CD4-positive, alpha-beta T cell (primary cell): ENCODE measurements around the gene PGM3. TPM values are rescaled to one million over a fixed set of nuclear protein-coding genes. Genes with fewer than 3 reads are reported as not detected.

Source experiments
- ATAC-seq: fragments of 200-7000 bp; cut with Tn5 transposase; one replicate; pipeline ENCODE4 v1.10.0; 2022; ENCODE audit warnings: mild to moderate bottlenecking; ENCODE audit not compliant: poor library complexity
- CTCF ChIA-PET: fragments of 350-600 bp; sonication (Branson Sonifier 250); formaldehyde crosslinking; loops from one replicate; lab custom pipeline; 2021; ENCODE audit warnings: antibody characterized with exemption, inconsistent platforms; lab: Charles Lee
- POLR2A ChIA-PET: fragments of 350-600 bp; sonication (Branson Sonifier 250); formaldehyde crosslinking; loops from one replicate; lab custom pipeline; 2021; ENCODE audit warnings: antibody characterized with exemption, inconsistent platforms; lab: Charles Lee
- DNase-seq, 14 experiments: peaks; one replicate each; pipeline ENCODE4 v3.0.0-alpha.2; 2013 to 2020; ENCODE audit warnings: mixed read lengths in 2 of 14
- H3K27ac ChIP-seq, 2 donors: one replicate each; pipeline versions ENCODE4 v1.5.1 to v1.7.0; 2013; ENCODE audit warnings: low read length in 2 of 2, low read depth in 1 of 2, mild to moderate bottlenecking in 1 of 2
- H3K27me3 ChIP-seq, 2 experiments: 1 replicate in 1 of 2; 2 replicates in 1 of 2; pipeline versions ENCODE4 v1.6.1 to v1.7.0; 2013; ENCODE audit warnings: low read length in 2 of 2, control low read depth in 1 of 2, mild to moderate bottlenecking in 1 of 2, moderate library complexity in 1 of 2; ENCODE audit not compliant: insufficient read depth in 2 of 2, control insufficient read depth in 1 of 2
- H3K36me3 ChIP-seq: one replicate; pipeline ENCODE4 v1.6.1; 2013; ENCODE audit warnings: low read length, control low read depth; ENCODE audit not compliant: insufficient read depth
- H3K4me1 ChIP-seq: one replicate; pipeline ENCODE4 v1.6.1; 2013; ENCODE audit warnings: low read length, control low read depth; ENCODE audit not compliant: insufficient read depth
- H3K4me3 ChIP-seq: one replicate; pipeline ENCODE4 v1.5.1; 2013; ENCODE audit warnings: mild to moderate bottlenecking, low read length, moderate library complexity
- H3K9me3 ChIP-seq, 2 experiments: 1 replicate in 1 of 2; 2 replicates in 1 of 2; pipeline versions ENCODE4 v1.6.1 to v1.7.0; 2013; ENCODE audit warnings: low read length in 2 of 2, mild to moderate bottlenecking in 2 of 2, control low read depth in 1 of 2, moderate library complexity in 1 of 2; ENCODE audit not compliant: control insufficient read depth in 1 of 2, insufficient read depth in 1 of 2
- H3K27ac Mint-ChIP-seq: one replicate; pipeline ENCODE4 v1.8.0; 2020; ENCODE audit warnings: mixed read lengths
- H3K27me3 Mint-ChIP-seq: one replicate; pipeline ENCODE4 v1.8.0; 2021; ENCODE audit warnings: mixed read lengths
- H3K36me3 Mint-ChIP-seq: one replicate; pipeline ENCODE4 v1.8.0; 2021; ENCODE audit warnings: low read depth, mixed read lengths
- H3K4me1 Mint-ChIP-seq: one replicate; pipeline ENCODE4 v1.8.0; 2021; ENCODE audit warnings: low read depth, mixed read lengths
- H3K4me3 Mint-ChIP-seq: one replicate; pipeline ENCODE4 v1.8.0; 2020; ENCODE audit warnings: mild to moderate bottlenecking, mixed read lengths
- H3K9me3 Mint-ChIP-seq: one replicate; pipeline ENCODE4 v1.8.0; 2020; ENCODE audit warnings: mixed read lengths
- intact Hi-C, 2 experiments: fragments of 100-400 bp; cut with DNase I in 1 of 2; cut with micrococcal nuclease in 1 of 2; formaldehyde crosslinking; loops; one replicate each; pipeline versions ENCODE4 v1.15.1 to v1.9.0; 2023 to 2025; cut with DNase I, micrococcal nuclease
- total RNA-seq, 174 experiments: library from RNA in 2 of 174; stranded (reverse) in 2 of 174; gene quantifications; one replicate each; pipeline ENCODE4 v1.2.3 and lab custom pipeline; 2021 to 2026
- TF ChIP-seq, protein P1 (sequence below): fragments of 200-600 bp; IDR thresholded peaks from one replicate; pipeline ENCODE4 v1.8.0; 2022; ENCODE audit warnings: antibody characterized with exemption, mild to moderate bottlenecking

Gene PGM3
- total RNA-seq, 2 experiments from 2014 or later = 22.6 to 25.3 TPM

DNA sequence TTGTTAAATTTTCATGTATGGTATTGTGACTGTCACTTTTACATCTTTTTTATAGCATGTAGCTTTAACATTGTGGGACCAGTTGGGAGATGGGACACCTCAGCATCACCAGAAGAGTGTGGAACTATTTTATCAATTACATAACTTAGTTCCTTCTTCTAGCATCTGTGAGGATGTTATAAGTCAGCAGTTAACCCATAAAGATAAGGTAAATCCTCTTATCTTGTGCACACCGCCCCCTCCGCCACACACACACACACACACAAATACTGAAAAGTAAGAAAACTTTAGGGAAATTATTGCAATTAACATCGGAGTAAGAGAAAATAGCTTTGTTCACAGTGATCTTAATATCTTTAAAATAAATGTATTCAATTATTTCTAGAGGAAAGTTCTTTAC lies 60.9 kb downstream of the PGM3 start:
- Histone ChIP-seq H3K4me3 (no peak overlapping the region), H3K4me1 (no peaks in the 10 kb centered on the region), H3K27me3 (no peaks in the 10 kb centered on the region), H3K9me3 (no peaks in the 10 kb centered on the region), H3K36me3 (peaks cover 54% of the 10 kb centered on the region), H3K27ac (no peak overlapping the region)
- no peak overlapping the region for H3K4me3 Mint-ChIP-seq
- intact Hi-C loops = no loop called here
- ChIA-PET POLR2A (no interaction called here), CTCF (interaction anchor here (1.9 kb wide), 1 partner anchor 65 kb away, joined by 5 read pairs; the partner anchor contains the start of gene DOP1A)
- DNase-seq (no peak), ATAC-seq (no peak)
- no peaks in the 10 kb centered on the region for H3K27me3 Mint-ChIP-seq
- H3K27ac Mint-ChIP-seq = no peak overlapping the region
- peaks cover 87% of the 10 kb centered on the region for H3K36me3 Mint-ChIP-seq
- TF ChIP-seq, protein P1, sequence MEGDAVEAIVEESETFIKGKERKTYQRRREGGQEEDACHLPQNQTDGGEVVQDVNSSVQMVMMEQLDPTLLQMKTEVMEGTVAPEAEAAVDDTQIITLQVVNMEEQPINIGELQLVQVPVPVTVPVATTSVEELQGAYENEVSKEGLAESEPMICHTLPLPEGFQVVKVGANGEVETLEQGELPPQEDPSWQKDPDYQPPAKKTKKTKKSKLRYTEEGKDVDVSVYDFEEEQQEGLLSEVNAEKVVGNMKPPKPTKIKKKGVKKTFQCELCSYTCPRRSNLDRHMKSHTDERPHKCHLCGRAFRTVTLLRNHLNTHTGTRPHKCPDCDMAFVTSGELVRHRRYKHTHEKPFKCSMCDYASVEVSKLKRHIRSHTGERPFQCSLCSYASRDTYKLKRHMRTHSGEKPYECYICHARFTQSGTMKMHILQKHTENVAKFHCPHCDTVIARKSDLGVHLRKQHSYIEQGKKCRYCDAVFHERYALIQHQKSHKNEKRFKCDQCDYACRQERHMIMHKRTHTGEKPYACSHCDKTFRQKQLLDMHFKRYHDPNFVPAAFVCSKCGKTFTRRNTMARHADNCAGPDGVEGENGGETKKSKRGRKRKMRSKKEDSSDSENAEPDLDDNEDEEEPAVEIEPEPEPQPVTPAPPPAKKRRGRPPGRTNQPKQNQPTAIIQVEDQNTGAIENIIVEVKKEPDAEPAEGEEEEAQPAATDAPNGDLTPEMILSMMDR = no peak
- H3K9me3 Mint-ChIP-seq = no peaks in the 10 kb centered on the region
- no peaks in the 10 kb centered on the region for H3K4me1 Mint-ChIP-seq

GRCh38 chr6:83127976-83128375 lies 65.1 kb downstream of the PGM3 start:
- Mint-ChIP-seq H3K27me3 (no peaks in the 10 kb centered on the region), H3K27ac (no peak overlapping the region), H3K9me3 (no peaks in the 10 kb centered on the region), H3K4me1 (no peaks in the 10 kb centered on the region), H3K36me3 (peaks cover 95% of the 10 kb centered on the region), H3K4me3 (no peak overlapping the region)
- H3K27me3 ChIP-seq = no peaks in the 10 kb centered on the region
- TF ChIP-seq, protein P1 = no peak
- ChIA-PET POLR2A (no interaction called here), CTCF (no interaction called here)
- H3K4me1 ChIP-seq = no peaks in the 10 kb centered on the region
- peaks cover 77% of the 10 kb centered on the region for H3K36me3 ChIP-seq
- no peak overlapping the region for H3K27ac ChIP-seq
- no peaks in the 10 kb centered on the region for H3K9me3 ChIP-seq
- intact Hi-C loops = no loop called here
- ATAC-seq = no peak
- no peak for DNase-seq
- H3K4me3 ChIP-seq = no peak overlapping the region

- H3K4me3 Mint-ChIP-seq = no peak overlapping the region
- ChIA-PET CTCF (no interaction called here), POLR2A (no interaction called here)
- H3K4me3 ChIP-seq = no peak overlapping the region
- ATAC-seq (no peak), DNase-seq (no peak)
- no peak overlapping the region for H3K27ac ChIP-seq
- H3K9me3 ChIP-seq = no peaks in the 10 kb centered on the region
- TF ChIP-seq, protein P1 = no peak
- no peaks in the 10 kb centered on the region for H3K27me3 Mint-ChIP-seq
- intact Hi-C loops = no loop called here
- H3K36me3 Mint-ChIP-seq = peaks cover 92% of the 10 kb centered on the region
- no peak overlapping the region for H3K27ac Mint-ChIP-seq
- no peaks in the 10 kb centered on the region for H3K4me1 ChIP-seq
- H3K4me1 Mint-ChIP-seq = no peaks in the 10 kb centered on the region
- H3K9me3 Mint-ChIP-seq = no peaks in the 10 kb centered on the region
- peaks cover 78% of the 10 kb centered on the region for H3K36me3 ChIP-seq
- no peaks in the 10 kb centered on the region for H3K27me3 ChIP-seq
These were observed 65.8 kb downstream of the PGM3 start for GRCh38 chr6:83127258-83127657.
